HuH-7 (cell line): Measurements from ENCODE around the gene AHRR.
"Not testable (repeated sequence)": the region's sequence is repeated elsewhere in the genome, so short reads cannot be mapped to it uniquely, and the experiment has no call there.

Experiments
- DNase-seq: peaks from one replicate; pipeline ENCODE4 v3.0.0; 2011; ENCODE audit warnings: low spot score

Gene AHRR

GRCh38 chr5:378301-378891, 56.9 kb downstream of the AHRR start:
- no peak for DNase-seq

- no peak for DNase-seq
These were observed 57.6 kb downstream of the AHRR start for GRCh38 chr5:378976-379742.

GRCh38 chr5:380701-381309, 59.3 kb downstream of the AHRR start:
- DNase-seq = no peak

GRCh38 chr5:383066-383465, 61.6 kb downstream of the AHRR start:
- DNase-seq = no peak

- no peak for DNase-seq
These were observed 62.1 kb downstream of the AHRR start for GRCh38 chr5:383621-384020.

- not testable (repeated sequence) for DNase-seq
These were observed 63.1 kb downstream of the AHRR start for GRCh38 chr5:384576-384975.

- DNase-seq = no peak
These were observed 63.8 kb downstream of the AHRR start for GRCh38 chr5:385321-385720.

- DNase-seq = no peak
These were observed 65.2 kb downstream of the AHRR start for GRCh38 chr5:386432-387341.

- DNase-seq = no peak
These were observed 66.2 kb downstream of the AHRR start for GRCh38 chr5:387491-388265.

GRCh38 chr5:388266-389196, 67.0 kb downstream of the AHRR start:
- no peak for DNase-seq

GRCh38 chr5:389197-389821, 67.8 kb downstream of the AHRR start:
- DNase-seq = no peak

- DNase-seq = no peak
These were observed 68.5 kb downstream of the AHRR start for GRCh38 chr5:389891-390622.

- no peak for DNase-seq
These were observed 69.3 kb downstream of the AHRR start for GRCh38 chr5:390623-391491.

GRCh38 chr5:392431-392988, 71.0 kb downstream of the AHRR start:
- no peak for DNase-seq

GRCh38 chr5:393846-394275, 72.3 kb downstream of the AHRR start:
- no peak for DNase-seq

GRCh38 chr5:394671-395155, 73.2 kb downstream of the AHRR start:
- no peak for DNase-seq

- DNase-seq = no peak
These were observed 73.8 kb downstream of the AHRR start for GRCh38 chr5:395156-395920.
